GM18873 (cell line): ENCODE data around the gene MLEC.
A peak's percentile ranks its signal among the peaks of the same experiment; 100 is the strongest.
"Not testable (repeated sequence)": the region's sequence is repeated elsewhere in the genome, so short reads cannot be mapped to it uniquely, and the experiment has no call there.

ENCODE experiments used
- ATAC-seq: cut with Tn5 transposase; IDR thresholded peaks from one replicate; pipeline ENCODE4 v1.9.1; 2021; ENCODE audit warnings: mild to moderate bottlenecking, moderate library complexity, moderate number of reproducible peaks; ENCODE audit not compliant: unreplicated experiment, low FRiP score

MLEC gene

DNA sequence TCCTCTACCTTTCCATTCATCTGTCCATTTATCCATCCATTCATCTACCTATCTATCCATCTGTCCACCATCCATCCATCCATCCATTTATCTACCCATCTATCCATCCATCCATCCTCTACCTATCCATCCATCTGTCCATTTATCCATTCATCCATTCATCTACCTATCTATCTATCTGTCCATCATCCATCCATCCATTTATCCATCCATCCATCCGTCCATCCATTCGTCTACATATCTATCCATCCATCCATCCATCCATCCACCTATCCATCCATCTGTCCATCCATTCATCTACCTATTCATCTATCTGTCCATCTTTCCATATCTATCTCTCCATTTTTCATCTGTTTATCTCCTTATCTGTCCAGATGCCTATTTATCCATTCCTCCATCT is 25.5 kb upstream of the MLEC start:
- no peak for ATAC-seq

DNA sequence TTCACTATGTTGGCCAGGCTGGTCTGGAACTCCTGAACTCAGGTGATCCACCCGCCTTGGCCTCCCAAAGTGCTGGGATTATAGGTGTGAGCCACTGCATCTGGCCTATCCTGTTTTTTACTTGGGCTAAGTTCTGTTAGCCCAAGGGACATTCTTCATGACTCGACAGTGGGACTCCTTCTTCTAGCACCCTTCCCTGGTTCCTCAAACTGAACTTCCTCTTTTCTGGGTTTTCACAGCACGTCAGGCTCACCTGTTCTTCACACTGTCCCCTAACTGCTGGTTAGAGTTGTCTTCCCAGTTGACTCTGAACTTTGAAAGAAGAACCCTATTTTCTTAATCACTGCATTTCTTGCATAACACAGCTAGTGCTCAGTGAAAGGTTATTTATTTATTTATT is 24.1 kb upstream of the MLEC start:
- no peak for ATAC-seq

DNA sequence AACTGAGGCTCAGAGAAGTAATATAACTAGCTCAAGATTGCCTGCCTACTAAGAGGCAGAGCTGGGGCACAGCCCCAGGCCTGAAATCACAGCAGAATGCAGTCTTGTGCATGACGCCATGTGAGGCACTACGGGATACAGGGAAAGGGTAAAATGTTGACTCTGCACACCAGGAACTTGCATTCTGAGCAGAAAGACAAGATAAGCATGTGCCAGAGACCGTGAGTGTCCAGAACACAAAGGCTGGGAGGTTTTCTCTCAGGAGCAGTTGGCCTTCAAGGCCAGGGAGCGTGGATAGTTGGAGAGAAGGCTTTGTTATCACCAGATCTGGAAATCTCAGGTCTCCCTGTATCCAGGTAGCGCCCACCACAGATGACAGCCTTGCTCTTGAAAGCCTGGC is 23.2 kb upstream of the MLEC start:
- ATAC-seq = no peak

DNA sequence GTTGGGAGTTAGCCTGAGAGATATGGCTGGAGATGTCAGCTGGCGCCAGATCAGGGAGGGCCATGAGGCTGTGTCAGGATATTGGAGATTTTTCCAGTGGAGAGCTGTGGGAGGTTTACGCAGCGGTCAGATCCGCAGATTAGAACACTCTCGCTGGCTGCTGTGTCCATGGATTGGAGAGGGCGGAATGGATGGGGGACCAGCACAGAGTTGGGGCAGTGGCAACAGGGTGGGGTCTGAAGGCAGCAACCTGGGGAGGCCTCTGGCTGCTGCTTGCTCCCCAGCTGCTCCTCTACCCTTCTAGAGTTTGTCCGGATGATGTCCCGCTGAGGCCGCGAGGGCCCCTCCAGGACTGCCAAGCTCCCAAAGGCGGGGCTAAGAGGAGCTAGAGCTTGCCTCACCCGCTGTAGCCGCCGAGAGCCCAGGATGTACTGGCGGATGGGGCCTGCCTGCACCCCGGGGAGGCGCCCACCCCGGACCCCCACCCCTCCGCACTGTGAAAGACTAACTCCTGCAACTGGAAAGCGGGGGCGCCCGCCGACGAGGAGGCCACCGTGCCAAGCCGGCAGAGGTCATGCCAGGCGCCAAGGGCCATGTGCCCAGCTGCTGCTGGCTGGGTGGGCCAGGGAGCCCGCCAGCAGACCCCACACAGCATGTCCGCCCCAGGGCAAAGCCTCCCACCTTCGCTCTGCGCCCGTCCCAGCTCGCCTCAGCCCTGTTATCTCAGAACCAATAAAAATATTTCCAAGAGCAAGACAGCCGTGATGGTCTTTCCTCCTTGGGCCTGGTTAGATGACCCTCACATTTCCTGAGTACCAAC is 20.2 kb upstream of the MLEC start:
- ATAC-seq = no peak

DNA sequence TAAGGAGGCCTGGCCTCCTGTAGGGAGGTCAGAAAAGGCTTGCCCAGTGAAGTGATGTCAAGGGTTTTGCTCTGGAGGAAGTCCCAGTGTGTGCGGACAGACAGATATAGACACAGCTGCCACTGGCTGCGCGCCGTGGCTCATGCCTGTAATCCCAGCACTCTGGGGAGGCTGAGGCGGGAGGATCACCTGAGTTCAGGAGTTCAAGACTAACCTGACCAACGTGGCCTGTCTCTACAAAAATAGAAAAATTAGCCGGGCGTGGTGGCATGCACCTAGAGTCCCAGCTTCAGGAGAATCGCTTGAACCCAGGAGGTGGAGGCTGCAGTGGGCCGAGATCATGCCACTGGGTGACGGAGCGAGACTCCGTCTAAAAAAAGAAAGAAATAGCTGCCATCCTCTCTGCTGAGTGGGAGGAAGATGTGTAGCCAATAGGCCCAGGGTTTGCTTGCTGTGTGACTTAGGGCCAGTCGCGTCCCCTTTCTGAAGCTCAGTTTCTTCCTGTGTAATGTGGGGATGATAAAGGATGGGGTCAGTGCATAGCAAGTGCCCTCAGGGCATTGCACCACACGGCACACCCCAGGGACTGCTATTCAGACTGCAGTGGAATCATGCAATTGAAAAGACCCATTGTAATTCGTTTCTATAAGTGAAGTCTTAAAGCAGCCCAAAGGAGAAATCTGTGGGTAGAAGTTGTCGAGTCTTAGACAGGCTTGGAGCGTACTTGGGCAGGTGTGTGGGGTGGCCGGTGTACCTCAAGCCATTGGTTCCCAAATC is 18.7 kb upstream of the MLEC start:
- ATAC-seq = no peak

DNA sequence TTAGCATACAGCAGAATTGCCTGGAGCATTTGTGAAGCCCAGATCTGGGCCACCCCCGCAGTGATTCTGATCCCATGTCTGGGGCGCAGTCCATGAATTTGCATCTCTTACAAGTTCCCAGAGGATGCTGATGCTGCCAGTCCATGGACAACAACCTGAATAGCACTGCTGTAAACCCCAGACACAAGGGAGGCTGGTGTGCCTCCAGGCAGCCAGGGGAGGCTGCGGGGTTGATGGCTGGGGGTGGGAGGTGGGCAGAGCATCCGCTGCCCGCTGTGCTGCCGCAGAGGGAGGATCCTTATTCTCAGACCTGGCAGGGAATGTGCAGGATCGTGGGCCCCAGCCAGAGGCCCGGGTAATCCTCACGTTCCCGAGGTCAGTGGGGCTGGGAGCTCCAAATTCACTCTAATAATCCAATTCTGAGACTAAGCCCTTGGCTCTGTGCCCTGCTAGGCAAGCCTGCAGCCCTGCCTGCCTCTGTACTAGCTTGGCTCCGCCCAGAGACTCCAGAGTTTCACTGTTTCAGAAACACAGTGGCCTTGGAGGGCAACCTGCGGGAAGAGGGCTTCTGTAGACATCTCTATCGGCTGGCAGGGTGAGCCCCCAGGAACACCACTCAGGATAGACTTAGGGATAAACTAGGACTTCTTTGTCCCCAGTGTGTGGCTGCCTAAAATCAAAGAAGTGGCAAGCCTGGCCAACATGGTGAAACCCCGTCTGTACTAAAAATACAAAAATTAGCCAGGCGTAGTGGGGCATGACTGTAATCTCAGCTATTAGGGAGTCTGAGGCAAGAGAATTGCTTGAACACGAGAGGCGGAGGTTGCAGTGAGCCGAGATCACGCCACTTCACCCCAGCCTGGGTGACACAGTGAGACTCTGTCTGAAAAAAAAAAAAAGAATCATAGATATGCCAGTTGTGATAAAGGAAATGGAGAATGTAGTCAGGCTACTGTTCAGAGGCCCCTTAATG is 17.8 kb upstream of the MLEC start:
- no peak for ATAC-seq

DNA sequence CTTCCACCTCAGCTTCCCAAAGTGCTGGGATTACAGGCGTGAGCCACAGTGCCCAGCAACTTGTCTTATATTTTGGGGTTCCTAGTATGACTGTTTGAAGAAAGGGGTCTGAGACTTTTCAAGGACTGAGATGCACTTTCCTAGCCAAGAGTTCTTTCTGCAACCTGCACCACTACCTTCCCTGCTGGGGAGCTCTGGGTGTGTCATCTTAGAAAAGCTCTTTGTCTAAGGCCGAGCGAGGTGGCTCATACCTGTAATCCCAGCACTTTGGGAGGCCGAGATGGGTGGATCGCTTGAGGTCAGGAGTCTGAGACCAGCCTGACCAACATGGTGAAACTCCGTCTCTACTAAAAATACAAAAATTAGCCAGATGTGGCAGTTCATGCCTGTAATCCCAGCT is 16.7 kb upstream of the MLEC start:
- ATAC-seq = not testable (repeated sequence)

DNA sequence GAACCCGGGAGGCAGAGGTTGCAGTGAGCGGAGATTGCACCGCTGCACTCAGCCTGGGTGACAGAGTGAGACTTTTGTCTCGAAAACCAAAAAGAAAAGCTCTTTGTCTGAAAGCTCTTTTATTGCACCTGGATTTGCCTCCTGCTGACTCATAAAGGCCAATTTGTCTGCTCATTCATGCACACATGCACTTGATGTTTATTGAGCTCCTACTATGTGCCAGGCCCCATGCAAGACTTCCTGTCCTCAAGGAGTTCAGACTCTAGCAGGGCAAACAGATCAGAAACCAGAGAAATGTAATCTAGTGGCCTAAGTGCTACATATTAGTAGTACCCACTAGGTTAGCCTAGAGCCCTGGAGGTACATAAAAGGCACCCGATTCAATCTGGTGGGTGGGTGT is 16.3 kb upstream of the MLEC start:
- no peak for ATAC-seq

DNA sequence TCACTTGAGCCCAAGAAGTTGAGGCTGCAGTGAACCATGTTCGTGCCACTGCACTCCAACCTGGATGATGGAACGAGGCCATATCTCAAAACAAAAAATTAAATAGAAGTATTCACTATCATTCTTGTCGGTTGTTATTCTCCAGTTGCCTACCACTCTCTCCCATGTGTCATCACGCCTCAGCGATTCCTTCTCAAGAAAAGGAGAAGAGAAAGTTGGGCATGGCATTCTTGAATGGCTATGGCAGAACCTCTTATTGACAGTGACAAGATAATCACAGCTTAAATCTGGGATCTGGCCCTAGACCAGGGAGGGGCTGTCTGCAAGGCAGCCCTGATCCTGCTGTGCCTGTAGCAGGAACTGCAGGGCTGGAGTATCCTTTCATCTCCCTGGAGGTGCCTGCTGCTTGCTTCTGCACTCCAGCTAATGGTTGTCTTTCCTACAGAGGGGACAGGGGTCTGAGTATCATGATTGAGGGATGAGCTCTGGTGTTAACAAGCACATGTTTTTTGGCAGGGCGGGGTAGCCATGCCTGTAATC is 12.8 kb upstream of the MLEC start:
- no peak for ATAC-seq

DNA sequence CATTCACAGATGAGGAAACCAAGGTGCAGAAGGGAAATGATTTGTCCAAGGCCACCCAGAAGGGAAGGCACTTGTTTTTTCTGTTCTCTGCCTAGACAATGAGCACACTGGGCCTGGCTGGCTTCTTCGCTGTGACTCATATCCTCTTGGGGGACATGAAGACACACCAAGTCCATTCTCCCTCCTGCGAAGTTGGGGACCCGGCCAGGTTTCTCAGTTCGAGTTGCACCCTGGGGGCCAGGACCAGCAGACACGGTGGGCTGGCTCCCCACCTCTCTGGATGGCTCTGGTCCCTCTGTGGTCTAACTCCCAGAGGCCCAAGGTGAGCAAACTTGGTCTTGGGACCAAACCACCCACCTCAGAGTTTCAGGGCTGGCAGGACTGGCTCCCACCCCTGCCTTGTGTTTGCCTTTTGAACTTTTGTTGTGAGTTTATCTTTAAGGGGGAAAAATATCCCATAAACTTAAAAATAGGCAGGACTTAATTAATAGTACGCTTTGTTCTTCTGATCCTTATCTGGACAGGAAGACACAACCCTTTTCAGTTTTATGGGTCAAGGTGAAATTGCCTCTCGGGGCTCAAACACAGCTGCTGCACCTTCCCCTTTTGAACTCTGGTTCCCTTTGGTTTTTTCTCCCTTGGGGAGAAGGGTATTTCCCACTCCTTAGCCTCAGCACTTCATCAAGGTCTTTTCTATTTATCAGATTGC is 9.0 kb upstream of the MLEC start:
- no peak for ATAC-seq

DNA sequence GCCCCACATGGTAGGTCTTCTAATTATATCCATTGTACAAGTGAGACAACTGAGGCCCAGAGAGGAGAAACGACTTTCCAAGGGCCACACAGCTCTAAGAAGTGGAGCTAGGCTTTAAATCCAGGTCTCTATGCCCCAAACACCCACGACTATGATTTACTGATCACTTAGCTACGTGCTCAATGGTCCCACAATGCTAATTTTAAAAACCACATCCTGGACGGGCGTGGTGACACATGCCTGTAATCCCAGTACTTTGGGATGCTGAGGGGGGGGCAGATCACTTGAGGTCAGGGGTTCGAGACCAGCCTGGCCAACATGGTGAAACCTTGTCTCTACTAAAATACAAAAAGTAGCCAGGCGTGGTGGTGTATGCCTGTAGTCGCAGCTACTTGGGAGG is 8.4 kb upstream of the MLEC start:
- ATAC-seq = no peak

DNA sequence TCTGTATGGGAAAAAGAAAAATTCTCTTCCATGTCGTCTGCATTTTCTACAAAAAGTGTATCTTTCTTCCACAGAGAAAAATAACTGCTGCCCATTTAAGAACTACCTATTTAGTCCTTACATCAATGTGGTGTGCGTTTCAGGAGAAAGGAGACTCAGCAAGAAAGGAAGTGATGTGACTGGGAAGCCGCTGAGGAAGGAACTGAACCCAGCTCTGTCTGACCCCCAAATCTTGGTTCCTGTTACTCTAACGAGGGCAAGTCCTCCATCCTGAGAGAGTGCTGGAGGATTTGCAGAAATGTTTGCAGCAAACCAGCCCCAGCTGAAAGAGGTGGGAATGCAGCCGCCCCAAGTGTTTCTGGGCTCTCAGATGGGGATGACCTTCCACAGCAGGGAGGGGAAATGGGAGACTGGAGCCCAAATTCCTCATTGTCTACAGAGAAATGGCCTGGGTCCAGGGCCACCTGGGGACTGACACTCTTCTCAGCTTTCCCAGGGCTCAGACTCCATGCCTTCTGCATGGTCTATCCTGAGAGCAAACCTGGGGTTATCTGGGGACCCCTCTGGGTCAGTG is 6.7 kb upstream of the MLEC start:
- no peak for ATAC-seq

DNA sequence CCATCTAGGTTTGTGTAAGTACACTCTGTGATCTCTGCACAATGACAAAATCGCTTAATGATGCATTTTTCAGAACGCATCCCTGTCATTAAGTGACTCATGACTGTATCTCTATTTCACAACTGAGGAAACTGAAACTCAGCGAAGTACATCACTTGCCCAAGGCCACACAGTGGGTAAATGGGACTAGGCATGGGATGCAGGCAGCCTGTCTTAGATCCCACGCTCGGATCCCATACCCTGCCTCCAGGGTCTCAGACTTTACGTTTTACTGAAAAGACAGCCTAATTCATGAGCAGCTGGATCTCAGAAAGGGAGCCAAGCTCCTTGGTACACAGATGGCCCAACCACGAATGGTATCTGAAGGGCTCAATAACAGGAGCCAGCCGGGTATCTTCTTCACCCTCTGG is 2.4 kb upstream of the MLEC start:
- no peak for ATAC-seq

DNA sequence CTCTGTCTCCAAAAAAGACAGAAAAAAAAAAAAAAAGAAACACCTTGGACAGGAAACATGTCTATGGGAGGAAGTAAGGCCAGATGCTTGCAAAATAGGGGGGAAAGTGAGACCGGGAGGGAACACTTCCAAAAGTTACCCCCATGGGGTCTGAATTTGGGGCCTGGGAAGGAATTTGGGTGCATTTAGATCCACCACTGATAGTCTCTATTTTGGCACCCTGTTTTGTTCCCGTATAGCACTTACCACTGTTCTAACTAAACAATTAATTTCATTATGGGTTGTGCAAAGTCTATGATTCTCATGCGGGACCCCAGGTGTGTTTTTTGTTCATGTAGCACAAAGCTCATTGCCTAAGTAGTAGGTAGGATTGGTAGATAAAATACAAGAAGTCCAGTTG is 1.4 kb upstream of the MLEC start:
- ATAC-seq = no peak

DNA sequence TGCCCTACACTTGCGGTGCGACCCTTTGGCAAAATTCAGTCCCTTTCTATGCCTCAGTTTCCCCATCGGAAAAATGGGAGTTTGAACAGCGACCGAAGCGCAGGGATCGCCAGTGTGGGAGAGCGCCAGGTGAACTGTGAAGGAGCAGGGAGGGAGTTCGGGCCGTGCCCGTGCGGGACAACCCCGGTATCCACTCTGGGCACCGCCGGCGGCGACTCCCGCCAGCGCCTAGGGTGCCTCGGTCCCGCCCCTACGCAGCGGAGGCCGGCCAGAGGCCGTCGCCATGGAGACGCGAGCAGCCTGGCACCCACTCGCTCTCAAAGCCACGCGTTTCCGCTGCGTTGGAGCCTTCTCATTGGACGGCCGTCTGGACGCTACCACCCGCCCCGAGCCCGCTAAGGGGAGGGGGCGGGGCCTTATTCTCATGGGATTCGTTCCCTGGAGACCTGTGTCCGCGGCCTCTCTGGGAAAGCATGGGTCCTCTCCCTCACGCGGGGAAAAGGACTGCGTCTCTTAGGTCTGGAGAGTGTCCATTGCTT is 729 bp upstream of the MLEC start:
- peak; percentile 65 for ATAC-seq

DNA sequence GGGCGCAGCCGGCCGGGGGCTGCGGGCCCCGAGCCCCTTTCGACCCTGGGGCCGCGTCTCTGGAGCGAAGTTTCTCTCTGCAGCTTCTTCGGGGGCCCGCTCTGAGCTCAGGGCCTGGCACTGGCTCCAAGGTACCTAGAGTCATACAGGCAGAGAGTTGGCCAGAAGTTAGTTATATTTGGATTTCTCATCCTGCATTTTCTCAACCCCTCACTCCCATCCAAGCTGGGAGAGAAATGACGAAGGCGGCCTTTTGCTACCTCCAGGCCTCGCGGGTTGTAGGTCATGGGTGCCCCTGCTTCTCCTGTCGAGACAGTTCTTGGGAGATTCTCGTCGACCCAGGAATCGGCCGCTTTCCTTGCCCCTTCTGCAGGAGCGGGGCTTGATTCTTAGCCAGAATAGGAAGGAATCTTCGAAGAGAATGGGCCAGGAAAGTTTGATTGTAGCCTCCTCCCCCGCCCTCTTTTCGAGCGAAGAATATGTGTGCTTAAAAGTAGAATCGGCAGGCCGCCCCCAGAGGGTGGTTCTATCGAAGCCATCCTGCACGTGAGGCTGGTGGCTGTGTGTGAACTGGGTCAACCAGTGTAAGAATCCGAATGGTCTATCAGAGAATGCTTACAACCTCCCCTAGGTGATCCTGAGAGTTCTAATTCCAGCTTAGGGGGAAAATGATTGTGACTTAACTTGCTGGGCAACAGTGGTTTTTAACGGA is 785 bp downstream of the MLEC start:
- no peak for ATAC-seq

DNA sequence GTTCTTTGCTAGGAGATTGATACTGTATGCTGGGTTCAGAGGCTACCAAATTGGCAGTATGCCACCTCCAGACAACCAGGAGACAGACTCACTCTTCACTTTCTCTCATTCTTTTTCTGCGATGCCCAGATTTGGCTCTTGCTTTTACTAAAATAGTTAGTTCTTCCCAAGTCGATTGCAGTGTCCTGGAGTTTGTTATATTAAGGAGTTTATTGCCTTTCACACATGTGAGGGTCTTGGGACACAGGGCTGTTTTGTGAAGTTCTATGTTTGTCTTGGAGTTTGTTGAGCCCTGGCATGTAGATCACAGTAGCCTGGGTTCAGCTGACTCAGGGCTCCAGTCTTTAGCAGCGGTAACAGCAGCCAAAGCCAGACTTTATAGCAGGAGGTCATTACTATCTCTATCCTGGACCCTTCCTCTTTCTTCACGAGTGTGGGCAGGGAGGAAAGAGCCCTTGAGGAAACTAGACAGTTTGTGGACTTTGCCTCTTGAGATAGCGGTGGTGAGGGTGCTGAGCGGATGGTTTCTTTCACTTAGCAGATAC is 1.6 kb downstream of the MLEC start:
- no peak for ATAC-seq

DNA sequence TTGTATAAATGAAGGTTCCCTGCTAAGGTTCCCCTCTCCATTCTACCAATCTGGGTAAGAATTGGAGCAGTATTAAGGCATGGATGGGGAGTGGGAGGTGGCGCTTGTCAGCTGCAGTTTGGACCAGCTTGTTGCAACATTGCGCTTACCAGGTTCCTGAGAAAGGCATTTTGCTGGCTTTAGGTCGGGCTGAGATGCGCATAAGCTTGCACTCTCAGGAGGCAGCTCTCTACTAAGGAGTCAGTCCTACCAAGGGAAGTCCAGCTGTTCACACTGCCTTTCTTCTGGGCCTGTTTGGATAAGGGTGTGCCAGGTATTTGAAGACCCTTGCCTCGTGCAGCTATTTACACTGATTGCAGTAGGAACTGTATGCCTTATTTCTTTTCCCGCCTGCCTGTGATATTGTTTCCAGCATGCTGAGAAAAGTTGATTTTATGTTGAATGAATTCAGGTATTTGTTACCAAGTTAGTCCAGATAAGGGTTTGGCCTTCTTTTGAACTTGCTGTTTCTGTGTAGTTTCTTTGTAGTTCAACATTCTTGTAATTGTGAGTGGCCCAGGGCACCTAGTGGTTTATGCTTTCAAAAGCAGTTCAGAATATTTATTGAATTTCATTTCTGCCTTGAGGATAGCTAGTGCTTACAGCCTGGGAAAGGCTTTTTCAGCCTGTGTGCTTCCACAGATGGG is 2.6 kb downstream of the MLEC start:
- no peak for ATAC-seq
